HG03108 (cell line): ENCODE results near the gene PRDM10.
"Not testable (repeated sequence)": the region's sequence is repeated elsewhere in the genome, so short reads cannot be mapped to it uniquely, and the experiment has no call there.

ENCODE experiments used
- ATAC-seq: cut with Tn5 transposase; IDR thresholded peaks from one replicate; pipeline ENCODE4 v1.9.1; 2021; ENCODE audit warnings: moderate library complexity; ENCODE audit not compliant: unreplicated experiment

Gene PRDM10, protein sequence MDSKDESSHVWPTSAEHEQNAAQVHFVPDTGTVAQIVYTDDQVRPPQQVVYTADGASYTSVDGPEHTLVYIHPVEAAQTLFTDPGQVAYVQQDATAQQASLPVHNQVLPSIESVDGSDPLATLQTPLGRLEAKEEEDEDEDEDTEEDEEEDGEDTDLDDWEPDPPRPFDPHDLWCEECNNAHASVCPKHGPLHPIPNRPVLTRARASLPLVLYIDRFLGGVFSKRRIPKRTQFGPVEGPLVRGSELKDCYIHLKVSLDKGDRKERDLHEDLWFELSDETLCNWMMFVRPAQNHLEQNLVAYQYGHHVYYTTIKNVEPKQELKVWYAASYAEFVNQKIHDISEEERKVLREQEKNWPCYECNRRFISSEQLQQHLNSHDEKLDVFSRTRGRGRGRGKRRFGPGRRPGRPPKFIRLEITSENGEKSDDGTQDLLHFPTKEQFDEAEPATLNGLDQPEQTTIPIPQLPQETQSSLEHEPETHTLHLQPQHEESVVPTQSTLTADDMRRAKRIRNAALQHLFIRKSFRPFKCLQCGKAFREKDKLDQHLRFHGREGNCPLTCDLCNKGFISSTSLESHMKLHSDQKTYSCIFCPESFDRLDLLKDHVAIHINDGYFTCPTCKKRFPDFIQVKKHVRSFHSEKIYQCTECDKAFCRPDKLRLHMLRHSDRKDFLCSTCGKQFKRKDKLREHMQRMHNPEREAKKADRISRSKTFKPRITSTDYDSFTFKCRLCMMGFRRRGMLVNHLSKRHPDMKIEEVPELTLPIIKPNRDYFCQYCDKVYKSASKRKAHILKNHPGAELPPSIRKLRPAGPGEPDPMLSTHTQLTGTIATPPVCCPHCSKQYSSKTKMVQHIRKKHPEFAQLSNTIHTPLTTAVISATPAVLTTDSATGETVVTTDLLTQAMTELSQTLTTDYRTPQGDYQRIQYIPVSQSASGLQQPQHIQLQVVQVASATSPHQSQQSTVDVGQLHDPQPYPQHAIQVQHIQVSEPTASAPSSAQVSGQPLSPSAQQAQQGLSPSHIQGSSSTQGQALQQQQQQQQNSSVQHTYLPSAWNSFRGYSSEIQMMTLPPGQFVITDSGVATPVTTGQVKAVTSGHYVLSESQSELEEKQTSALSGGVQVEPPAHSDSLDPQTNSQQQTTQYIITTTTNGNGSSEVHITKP

DNA sequence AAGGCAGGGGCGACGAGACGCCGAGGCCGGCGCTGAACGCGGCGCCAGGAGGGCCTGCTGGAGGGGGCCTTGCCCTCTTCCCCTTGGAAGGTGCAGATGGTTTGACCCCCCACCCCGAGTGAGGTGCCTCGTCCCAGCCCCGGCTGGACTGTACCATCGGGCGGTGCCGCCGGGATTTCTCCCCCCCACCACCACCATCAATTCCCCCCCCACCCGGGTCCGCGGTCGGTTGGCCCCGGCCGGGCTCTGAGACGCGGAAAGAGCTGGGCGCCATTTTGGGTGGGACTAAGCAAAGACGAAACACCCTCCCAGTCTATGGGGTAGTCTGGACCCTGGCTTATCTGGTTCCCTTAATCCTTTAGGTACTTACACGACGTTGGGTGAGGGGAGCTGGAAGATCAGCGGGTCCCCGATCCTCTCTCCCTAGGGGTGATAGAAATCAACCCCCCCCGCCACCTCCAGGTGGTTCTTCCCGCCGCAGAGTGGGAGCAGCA lies at the start of gene PRDM10:
PRDM10 (minus strand) TSS at position 484 of the 494 bp plus-strand sequence. CDS start 41,871 bp downstream, outside the sequence.
- ATAC-seq, result peak; percentile 26

DNA sequence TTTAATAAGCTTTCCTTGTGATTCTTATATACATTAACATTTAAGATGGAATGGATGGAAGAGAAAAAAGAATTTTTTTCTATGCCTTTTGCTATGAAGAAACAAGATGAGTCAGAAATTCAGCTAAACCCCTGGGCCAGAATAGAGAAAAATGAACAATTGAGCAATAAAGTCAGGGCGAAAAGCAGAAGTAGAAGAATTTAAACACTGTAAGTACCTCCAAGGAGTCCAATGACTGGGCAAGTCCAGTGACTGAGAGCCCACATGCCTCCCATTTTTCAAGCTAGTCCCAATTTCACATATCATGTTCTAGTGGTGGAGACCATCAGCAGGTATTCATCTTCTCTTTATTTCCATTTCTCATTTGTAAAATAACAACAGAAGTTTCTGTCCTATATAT lies 48.4 kb upstream of the PRDM10 start:
- no peak for ATAC-seq

DNA sequence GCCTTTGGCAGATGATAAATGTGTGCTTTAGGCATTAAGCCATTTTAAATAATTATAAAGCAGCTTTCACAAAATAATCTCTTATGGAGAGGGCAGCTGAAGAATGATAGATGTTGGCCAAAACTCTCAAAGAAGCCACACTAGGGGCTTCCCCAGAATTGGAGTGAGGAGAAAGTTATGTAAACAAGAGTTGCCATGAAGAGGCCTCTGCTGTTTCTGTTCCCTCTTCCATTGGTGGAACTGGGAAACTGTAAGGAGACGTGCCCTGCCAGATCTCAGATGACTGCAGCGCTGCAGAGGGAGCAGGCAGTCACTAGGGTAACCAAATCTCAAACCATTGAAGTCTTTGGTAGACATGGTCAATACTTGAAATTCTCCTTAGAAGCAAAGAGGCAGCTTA lies 47.6 kb upstream of the PRDM10 start:
- no peak for ATAC-seq

DNA sequence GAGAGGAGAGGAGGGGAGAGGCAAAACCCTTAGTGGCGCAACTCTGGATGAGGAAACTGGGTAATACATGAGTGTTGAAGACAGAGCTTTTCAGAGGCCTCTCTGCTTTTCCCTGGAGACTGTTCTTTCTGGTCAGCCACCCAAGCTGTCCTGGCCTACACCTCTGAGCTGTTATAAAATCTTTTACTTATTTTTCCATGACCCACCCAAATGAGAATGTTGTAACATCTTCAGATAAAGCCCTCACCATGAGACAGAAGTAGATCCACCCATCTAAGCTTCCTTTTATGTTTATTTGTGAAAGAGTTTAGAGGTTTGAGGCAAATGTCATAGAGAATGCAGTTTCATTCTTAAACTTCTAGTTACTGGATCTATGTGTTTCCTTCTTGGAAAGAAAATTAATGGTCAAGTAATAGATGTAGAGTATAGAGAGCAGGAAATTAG lies 46.7 kb upstream of the PRDM10 start:
- no peak for ATAC-seq

DNA sequence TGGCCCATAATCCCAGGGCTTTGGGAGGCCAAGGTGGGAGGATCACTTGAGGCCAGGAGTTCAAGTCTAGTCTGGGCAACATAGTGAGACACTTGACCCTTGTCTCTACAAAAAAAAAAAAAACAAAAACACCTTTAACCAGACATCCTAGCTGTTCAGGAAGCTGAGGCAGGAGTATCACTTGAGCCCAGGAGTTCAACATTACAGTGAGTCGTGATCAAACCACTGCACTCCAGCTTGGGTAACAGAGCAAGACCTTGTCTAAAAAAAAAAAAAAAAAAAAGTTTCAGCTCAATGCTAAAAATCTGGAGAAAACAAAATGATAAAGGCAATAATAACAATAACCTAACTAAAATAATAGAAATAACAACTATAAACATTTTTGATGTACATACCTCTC lies 44.5 kb upstream of the PRDM10 start:
- ATAC-seq, result no peak

DNA sequence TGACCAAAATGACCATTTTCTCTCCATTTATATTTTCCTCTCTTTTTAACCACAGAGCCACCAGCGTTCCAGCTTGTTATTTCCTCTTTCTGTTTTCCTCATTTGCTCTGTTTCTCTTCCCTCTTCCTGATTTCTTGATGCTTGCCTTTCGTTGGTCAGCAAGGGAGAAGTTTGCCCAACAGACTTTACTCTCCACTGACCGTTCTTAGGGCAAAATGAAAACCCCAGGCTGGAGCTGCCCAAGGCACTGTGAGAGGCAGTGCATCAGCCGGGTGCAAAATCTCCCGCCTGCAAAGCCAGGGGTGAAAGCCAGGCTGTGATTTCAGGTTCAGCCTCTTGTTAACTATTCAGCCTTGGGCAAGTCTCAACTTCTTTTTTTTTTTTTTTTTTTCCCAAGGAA lies 40.9 kb upstream of the PRDM10 start:
- no peak for ATAC-seq

DNA sequence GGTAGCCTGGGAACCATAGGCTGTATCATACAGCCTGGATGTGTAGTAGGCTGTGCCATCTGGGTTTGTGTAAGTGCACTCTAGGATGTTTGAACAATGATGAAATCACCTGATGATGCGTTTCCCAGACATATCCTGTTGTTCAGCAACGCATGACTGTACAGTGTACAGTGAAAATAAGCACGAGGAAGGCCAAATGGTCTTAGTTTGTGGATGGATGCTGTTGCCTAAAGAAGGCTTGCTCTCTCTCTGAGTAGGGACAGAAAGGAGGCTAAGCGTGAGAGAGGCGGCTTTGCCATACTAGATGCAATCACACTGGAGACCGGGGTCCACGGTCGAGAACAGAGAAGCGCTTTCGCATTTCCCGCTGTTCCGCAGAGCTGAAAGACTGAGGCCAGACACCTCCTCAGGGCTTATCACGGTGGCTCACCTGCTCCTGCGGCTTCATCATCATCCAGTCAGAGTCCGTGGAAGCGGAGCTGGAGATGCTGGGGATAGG lies 39.5 kb upstream of the PRDM10 start:
- ATAC-seq, result no peak

DNA sequence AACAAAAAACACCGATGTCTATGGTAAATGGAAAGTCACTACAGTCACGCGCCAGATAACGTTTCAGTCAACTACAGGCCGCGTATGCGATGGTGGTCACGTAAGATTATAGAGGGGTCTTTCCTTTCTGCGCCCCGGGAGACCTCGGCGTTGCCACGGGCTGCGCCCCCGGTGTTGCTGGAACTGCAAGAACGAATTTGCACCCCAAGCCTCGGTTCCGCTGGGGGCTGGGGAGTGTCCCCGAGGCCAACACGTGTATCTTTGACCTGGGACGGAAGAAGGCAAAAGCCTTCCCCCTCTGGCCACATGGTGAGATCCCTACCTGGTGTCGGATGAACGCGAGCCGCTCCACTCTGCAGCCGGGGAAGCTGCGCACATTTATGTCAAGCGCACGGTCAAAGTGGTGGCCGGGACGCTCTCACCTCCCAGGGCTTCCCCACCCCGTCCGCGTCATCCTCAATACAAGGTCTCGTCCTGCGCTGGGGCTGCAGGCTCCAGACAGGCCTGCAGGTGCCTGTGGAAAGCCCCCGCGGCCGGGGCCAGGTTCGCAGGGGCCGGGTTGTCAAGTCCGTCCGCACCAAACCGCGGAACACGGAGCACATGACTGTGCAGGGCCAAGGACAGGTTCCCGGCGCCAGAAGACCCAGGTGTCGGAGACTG lies 37.8 kb upstream of the PRDM10 start:
- ATAC-seq, result no peak

DNA sequence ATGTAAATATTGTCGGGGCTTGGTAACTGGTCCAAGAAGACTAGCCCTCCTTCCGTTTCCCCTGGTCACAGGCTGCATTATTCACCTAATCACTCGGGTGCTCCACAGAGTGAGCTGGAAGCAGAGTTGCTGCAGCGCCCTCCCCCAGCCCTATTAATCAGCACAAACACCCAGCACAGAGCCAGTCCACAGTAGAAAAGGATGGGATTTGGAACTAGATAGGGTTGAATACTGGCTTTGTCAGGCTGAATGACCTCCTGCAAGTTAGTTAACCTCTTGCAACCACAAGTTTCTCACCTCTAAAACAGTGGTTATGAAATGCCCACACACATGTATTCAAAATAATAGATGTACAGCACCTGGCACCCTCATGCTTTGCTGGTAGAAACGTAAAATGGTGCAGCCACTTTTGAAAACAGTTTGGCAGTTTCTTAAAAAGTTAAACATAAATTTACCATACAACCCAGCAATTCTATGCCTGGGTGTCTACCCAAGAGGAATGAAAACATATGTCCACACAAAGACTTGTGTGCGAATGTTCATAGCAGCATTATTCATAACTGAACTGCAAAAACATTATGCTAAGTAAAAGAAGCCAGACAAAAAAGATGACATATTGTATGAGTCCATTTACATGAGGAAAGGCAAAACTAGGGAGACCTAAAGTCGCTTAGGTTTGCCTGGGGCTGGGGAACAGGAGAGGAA lies 35.4 kb upstream of the PRDM10 start:
- ATAC-seq, result no peak

DNA sequence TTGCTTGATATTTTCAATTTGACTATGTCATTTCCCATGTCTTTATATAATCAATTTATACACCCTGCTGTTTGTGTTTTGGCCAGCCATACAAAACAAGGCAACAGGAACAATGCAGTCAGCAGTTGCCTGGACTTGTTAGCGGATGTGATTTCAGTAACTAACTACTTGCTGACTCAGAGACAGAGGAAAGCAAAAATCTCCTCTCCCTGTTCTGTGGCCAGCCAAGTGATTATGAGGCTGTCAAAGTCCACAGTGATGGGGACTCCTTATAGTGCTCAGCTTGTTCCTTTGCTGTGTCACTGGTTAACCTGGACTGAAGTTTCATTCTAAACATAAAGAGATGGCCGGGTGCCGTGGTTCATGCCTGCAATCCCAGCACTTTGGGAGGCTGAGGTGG lies 34.4 kb upstream of the PRDM10 start:
- ATAC-seq, result no peak

DNA sequence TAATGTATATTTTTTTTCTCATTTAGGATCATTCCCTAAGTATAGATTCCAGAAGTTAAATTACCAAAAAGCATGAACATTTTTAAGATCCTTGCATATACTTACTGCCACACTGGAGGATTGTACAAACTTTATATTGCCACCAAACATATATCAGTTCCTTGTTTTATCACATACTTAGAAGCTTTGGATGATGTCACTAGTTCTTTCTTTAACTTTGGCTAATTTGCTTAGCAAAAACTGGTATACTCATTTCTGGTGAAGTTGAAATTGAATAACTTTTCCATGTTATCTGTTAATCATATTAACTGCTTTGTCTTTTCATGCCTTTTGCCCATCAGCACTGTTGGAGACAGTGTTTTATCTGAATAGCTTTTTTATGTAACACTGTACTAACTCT lies 31.6 kb upstream of the PRDM10 start:
- ATAC-seq, result no peak

DNA sequence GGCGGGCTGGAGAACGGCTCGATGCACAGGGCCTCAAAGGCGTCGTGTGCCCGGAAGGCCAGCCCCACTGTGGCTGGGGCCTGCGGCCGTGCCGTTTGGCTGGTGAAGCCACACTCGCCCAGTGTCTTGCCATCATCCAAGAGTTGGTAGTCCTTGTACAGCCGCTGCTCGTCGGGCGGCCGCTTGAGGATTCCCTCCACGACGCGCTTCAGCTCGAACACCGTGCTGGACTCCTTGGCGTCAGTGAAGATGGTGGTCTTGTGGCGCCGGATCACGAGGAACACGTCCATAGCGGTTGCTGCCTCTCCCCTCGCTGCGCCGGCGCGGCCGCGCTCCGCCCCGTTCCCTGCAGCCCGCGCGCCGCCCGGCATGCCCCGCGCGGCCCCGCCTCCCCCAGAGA lies 30.3 kb upstream of the PRDM10 start:
- ATAC-seq, result no peak

DNA sequence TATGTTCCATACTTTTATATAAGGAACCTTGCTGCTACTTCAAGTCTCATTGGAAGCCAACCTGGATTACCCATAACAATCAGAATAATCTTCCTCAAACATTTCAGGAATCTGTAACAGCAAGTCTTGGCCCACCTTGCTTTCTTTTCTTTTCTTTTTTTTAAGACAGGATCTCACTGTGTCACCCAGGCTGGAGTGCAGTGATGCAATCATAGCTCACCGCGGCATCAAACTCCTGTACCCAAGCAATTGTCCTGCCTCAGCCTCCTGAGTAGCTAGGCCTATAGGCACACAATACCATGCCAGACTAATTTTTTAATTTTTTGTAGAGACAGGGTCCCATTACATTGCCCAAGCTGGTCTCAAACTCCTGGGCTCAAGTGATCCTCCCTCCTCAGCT lies 29.3 kb upstream of the PRDM10 start:
- no peak for ATAC-seq

DNA sequence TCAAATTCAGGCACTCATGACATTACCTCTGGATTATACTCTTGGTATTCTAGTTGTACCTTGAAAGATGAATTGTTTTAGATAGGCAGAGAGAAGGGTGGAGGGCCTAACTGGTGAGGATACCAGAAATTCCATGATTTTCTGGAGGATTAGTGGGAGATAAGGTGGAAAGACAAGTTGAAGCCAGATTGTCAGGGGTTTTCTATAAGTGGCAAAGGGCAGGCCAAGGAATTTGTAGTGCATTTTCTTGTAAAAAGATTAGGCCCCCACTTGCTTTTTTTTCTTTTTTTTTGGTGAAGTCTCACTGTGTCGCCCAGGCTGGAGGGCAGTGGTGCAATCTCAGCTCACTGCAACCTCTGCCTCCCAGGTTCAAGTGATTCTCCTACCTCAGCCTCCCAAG lies 28.4 kb upstream of the PRDM10 start:
- no peak for ATAC-seq

DNA sequence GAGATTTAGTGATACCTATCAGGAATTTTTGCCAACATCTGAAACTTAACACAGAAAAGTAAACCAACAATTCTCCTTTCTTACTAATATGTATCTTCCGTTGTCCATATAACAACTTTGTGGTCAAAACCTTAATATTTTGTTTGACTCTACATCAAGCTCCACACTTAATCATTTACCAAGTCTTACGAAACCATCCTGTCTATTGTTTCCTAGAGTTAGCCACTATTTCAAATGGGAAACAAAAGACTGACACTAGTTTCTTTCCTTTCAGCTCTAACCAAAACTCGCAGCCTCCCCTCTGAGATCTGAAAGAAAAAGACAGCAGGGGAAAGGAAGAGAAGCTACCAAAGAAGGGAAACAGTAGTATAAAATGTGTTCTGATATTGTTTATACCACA lies 26.5 kb upstream of the PRDM10 start:
- no peak for ATAC-seq

DNA sequence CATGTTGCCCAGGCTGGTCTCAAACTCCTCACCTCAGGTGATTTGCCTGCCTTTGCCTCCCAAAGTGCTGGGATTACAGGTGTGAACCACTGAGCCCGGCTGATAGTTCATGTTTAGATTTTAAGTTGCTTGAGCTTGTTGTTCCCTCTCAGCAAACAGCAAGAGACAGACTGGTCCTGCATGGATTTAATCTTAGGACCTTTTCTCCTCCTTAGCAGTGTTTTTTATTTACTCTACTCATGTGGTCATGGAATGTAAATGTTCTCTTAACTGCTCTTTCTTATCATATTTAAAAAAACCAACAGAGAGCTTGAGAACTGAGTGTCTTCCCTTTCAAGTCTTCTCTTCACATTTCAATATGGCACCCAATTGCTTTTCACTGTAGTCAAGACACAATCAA lies 22.7 kb upstream of the PRDM10 start:
- no peak for ATAC-seq

DNA sequence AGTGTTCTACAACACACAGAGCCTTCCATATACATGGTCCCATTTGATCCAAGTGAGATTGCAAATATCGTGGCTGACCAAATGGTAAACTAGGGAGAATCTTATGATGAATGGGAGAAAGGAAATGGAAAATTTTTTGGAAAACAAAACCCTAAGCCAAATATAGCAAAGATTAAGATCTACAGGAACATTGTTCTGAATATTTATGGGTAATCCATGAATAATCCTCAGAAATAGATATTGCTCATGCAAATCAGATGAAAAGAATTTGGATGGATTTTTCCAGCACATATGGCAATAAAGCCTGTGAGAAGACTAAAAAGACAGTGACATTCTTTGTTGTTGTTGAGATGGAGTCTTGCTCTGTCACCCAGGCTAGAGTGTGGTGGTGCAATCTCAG lies 21.7 kb upstream of the PRDM10 start:
- ATAC-seq, result no peak

DNA sequence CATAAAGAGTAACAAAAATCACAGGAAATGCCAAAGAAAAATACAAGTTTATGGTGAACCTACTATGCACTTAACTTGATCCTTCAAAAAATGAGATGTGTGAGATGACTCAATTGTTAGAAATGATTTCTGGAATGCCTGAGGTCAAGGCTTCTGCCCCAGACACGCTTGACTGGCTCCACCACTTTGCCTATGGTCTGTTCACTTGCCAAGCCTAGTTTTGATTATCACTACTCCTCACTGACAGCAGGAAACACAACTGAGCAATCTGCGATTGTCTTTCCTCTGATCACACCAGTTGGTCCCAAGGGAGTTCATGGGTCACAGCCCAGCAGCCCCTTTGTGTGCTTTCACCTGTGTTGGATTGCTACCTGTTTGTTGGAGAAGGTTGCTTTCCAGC lies 20.6 kb upstream of the PRDM10 start:
- peak; percentile 99 for ATAC-seq

DNA sequence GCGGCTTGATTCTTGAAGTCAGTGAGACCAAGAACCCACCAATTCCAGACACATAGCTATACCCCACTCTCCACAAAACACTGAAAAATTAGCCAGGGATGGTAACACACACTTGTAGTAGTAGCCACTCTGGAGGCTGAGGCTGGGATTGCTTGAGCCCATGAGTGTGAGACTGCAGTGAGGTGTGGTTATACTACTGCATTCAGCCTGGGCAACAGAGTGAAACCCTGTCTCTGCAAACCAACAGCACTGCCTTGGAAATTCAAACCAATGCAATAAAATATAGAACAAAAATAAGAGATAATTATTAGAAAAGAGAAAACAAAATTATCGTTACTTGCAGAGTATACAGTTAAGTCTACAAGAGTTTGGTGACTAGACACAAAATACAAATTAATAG lies 20.2 kb upstream of the PRDM10 start:
- ATAC-seq, result peak; percentile 15

DNA sequence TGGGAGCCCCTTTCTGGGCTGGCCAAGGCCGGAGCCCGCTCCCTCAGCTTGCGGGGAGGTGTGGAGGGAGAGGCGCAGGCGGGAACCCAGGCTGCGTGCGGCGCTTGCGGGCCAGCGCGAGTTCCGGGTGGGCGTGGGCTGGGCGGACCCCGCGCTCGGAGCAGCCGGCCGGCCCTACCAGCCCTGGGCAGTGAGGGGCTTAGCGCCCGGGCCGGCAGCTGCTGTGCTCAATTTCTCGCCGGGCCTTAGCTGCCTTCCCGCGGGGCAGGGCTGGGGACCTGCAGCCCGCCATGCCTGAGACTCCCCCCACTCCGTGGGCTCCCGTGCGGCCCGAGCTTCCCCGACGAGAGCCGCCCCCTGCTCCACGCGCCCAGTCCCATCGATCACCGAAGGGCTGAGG lies 19.0 kb upstream of the PRDM10 start:
- not testable (repeated sequence) for ATAC-seq
